ENCODE measurements around the gene FSCN2. TPM values are rescaled to one million over a fixed set of nuclear protein-coding genes. Genes with fewer than 3 reads are reported as not detected.

Gene FSCN2
- total RNA-seq, 1 donor from 2014 or later = 3.3 TPM

DNA sequence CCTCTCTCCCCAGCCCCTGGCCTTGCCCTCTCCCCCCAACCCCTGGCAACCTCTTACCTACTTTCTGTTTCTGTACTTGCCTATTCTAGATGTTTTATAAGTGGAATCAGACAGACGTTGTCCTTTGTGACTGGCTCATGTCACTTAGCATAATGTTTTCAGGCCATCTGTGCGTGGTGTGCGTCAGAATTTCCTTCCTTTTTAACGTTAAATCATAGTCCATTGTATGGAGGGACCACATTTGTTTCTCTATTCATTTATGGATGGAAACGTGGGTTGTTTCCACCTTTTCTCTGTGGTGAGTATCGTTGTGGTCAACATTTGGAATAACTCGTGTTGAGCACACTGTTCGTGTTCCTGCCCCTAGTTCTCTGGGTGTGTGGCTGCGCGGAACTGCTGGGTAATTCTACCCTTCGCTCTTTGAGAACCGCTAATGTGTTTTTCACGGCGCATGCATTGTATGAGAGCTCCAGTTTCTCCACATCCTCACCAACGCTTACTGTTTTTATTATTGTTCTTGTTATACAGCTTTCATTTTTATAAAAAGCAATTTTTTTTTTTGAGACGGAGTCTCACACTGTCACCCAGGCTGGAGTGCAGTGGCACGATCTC, 41.9 kb upstream of the FSCN2 start:
- DNase-seq (no peak), ATAC-seq (no peak)
- TF ChIP-seq, protein P1, sequence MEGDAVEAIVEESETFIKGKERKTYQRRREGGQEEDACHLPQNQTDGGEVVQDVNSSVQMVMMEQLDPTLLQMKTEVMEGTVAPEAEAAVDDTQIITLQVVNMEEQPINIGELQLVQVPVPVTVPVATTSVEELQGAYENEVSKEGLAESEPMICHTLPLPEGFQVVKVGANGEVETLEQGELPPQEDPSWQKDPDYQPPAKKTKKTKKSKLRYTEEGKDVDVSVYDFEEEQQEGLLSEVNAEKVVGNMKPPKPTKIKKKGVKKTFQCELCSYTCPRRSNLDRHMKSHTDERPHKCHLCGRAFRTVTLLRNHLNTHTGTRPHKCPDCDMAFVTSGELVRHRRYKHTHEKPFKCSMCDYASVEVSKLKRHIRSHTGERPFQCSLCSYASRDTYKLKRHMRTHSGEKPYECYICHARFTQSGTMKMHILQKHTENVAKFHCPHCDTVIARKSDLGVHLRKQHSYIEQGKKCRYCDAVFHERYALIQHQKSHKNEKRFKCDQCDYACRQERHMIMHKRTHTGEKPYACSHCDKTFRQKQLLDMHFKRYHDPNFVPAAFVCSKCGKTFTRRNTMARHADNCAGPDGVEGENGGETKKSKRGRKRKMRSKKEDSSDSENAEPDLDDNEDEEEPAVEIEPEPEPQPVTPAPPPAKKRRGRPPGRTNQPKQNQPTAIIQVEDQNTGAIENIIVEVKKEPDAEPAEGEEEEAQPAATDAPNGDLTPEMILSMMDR (IDR thresholded peaks at IDR 0.05) = no peak
- Histone ChIP-seq H3K27ac (no peak overlapping the region), H3K4me3 (no peak overlapping the region), H3K36me3 (no peaks in the 10 kb centered on the region), H3K4me1 (peaks cover 39% of the 10 kb centered on the region), H3K27me3 (ENCODE audit: low read depth) (no peaks in the 10 kb centered on the region), H3K9me3 (no peaks in the 10 kb centered on the region)
- intact Hi-C loops (cut with DNase I) = no loop called here

DNA sequence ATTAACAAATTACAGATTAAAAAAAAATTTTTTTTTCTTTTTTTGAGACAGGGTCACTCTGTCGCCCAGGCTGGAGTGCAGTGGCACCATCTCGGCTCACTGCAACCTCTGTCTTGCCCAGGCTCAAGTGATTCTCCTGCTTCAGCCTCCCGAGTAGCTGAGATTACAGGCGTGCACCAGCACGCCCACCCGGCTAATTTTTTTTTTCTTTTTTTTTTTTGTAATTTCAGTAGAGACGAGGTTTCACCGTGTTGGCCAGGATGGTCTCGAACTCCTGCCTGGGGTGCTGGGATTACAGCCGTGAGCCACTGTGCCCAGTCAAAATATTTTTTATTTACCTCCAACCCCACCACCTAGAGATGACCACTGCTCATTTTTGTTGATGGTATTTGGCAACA, 41.1 kb upstream of the FSCN2 start:
- intact Hi-C loops (cut with DNase I) = no loop called here
- DNase-seq (no peak), ATAC-seq (no peak)
- TF ChIP-seq, protein P1 (IDR thresholded peaks at IDR 0.05) = no peak
- Histone ChIP-seq H3K27ac (no peak overlapping the region), H3K36me3 (no peaks in the 10 kb centered on the region), H3K9me3 (no peaks in the 10 kb centered on the region), H3K4me3 (peak overlapping the region; percentile 74), H3K27me3 (ENCODE audit: low read depth) (no peaks in the 10 kb centered on the region), H3K4me1 (peaks cover 34% of the 10 kb centered on the region)

DNA sequence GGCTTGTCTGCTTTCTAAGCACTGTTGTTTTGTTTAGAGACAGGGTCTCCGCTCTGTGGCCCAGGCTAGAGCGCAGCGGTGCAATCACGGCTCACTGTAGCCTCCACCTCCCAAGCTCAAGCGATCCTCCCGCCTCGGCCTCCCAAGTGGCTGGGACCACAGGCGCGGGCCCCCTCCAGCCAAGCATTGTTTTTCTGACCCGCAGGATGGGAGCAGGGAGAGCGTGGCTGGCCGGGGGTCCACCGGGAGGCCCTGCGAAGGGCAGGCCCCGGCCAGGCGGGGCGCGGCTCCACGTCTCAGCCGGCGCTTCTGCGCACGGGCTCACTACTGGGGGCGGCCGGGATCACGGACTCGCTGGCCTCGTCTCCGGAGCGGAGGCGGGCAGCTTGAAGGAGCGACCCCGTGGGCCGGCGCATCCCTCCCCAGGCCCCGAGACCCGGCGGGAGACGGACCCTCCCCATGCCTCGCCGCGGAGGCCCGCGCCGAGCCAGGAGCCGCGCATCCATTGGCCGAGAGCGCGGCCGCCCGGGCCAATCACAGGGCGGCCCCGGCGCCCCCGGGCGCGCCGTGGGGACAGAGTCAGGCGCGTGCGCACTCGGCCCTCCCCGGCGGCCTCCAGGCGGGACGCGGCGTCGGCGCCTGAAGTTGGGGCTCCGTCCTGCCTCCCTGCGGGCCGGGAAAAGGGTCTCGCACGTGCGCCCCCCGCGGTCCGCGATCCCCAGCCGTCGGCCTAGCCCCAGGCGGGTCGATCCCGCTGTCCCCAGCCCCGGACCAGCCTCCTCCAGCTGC, 40.5 kb upstream of the FSCN2 start:
- TF ChIP-seq, protein P1 (IDR thresholded peaks at IDR 0.05) = no peak
- intact Hi-C loops (cut with DNase I) = no loop called here
- Histone ChIP-seq H3K27ac (peak overlapping the region; percentile 93), H3K4me3 (peak overlapping the region; percentile 74), H3K27me3 (ENCODE audit: low read depth) (no peaks in the 10 kb centered on the region), H3K4me1 (peaks cover 34% of the 10 kb centered on the region), H3K9me3 (no peaks in the 10 kb centered on the region), H3K36me3 (no peaks in the 10 kb centered on the region)
- peak; percentile 85 for DNase-seq
- ATAC-seq = peak; percentile 89 to 92

DNA sequence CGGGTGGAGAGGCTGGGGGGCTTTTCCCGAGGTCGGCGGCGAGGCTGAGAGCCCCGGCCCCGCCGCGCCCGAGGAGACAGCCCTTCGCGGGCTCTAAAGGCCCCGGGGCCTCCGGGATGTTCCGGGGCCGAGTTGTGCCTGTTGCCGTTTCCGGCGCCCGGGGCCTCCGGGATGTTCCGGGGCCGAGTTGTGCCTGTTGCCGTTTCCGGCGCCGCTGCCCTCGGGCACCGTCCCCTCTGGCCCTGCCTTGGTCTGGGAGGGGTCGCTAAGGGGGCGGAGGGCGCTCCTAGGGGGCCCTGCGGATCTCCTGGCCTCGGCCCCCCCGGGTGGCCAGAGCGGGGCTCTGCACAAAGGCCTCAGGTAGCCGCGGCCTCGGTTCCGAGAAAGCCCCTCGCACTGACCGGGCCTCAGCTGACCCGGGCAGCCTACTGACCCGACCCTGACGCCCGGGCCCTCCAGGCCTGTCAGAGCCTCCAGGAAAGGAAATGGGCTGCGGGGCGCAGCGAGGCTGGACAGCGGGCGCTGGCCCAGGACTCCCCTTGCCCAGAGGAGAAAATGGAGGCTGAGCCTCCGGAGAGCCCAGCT, 39.8 kb upstream of the FSCN2 start:
- ATAC-seq (peak; percentile 5 to 28), DNase-seq (no peak)
- no peaks in the 10 kb centered on the region for H3K36me3 ChIP-seq
- intact Hi-C loops (cut with DNase I) = no loop called here
- no peaks in the 10 kb centered on the region for H3K27me3 ChIP-seq (ENCODE audit: low read depth)
- H3K4me1 ChIP-seq = peaks cover 31% of the 10 kb centered on the region
- H3K9me3 ChIP-seq = no peaks in the 10 kb centered on the region
- peak overlapping the region; percentile 93 for H3K27ac ChIP-seq
- TF ChIP-seq, protein P1 (IDR thresholded peaks at IDR 0.05) = no peak
- peak overlapping the region; percentile 74 for H3K4me3 ChIP-seq

DNA sequence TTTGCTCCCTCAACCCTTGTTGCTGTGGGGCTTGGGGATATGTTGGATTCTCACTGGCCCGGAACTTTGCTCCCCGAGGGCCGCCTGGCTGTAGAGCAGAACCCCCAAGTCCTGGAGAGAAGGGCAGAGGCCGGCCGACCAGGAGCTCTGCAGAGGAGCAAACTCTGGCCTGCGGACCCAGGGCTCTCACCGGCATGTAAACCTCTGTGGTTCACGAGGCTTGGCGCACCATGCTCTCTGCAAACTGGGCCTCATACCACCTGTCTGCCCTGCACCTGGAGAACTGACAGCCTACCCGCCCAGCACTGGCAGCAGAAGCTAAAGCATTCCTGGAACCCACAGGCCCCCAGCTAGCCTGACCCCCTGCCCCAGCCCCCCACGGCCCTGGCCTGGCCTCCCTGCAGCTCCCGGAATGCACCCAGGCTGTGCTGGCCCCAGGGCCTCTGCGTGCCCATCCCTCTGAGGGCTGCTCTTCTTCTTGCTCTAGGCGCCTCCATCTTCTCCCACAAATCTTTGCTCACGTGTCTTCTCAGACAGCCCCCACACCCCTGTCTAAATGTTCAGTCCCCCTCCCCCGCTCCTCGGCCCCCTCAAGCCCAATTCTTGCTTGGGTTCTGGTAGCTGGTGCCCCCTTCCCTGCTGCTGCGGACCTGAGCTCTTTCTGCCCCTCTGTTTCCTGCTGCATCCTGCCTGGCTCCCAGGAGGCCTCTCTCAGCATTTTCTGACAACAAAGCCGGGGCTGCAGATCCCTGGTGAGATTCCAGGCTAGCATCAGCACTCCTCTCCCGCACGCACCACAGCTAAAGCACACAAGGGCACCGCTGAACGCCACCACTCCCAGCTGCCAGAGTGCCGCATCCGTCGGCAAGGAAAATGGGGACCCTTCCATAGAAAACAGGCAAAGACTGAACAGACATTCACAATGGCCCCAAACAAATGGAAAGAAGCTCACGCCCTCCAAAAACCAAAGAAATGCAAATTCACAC, 38.9 kb upstream of the FSCN2 start:
- H3K27me3 ChIP-seq (ENCODE audit: low read depth) = no peaks in the 10 kb centered on the region
- intact Hi-C loops (cut with DNase I) = no loop called here
- TF ChIP-seq, protein P1 (IDR thresholded peaks at IDR 0.05) = no peak
- no peak for DNase-seq
- no peak overlapping the region for H3K27ac ChIP-seq
- no peaks in the 10 kb centered on the region for H3K36me3 ChIP-seq
- peaks cover 22% of the 10 kb centered on the region for H3K4me1 ChIP-seq
- H3K4me3 ChIP-seq = no peak overlapping the region
- no peak for ATAC-seq
- H3K9me3 ChIP-seq = no peaks in the 10 kb centered on the region
